Activated T-helper 1 cell treated with anti-CD3 and anti-CD28 coated beads, Interleukin-12 subunit alpha, Interleukin-12 subunit beta, Interleukin-2, Interleukin-4 antibody, amounts not matched to agents 30 ng/mL and 10 ng/mL and 1 ng/mL, durations not matched to agents 14 hours and 24 hours and 36 hours (primary cell): ENCODE measurements around the gene IL18R1. TPM values are rescaled to one million over a fixed set of nuclear protein-coding genes. Genes with fewer than 3 reads are reported as not detected.

ENCODE experiments used
- DNase-seq: peaks from one replicate; pipeline ENCODE4 v3.0.0; 2021; ENCODE audit warnings: low spot score
- H3K27ac Mint-ChIP-seq: one replicate; pipeline ENCODE4 v1.8.0; 2021; ENCODE audit warnings: mild to moderate bottlenecking, mixed read lengths
- H3K27me3 Mint-ChIP-seq: one replicate; pipeline ENCODE4 v1.8.0; 2022; ENCODE audit warnings: mild to moderate bottlenecking, moderate library complexity, mixed read lengths; ENCODE audit not compliant: insufficient read depth
- H3K36me3 Mint-ChIP-seq: one replicate; pipeline ENCODE4 v1.8.0; 2021; ENCODE audit warnings: low read depth, mixed read lengths
- H3K4me1 Mint-ChIP-seq: one replicate; pipeline ENCODE4 v1.8.0; 2021; ENCODE audit warnings: low read depth, mixed read lengths
- H3K4me3 Mint-ChIP-seq: one replicate; pipeline ENCODE4 v1.8.0; 2021; ENCODE audit warnings: mild to moderate bottlenecking, moderate library complexity, mixed read lengths
- H3K9me3 Mint-ChIP-seq: one replicate; pipeline ENCODE4 v1.8.0; 2021; ENCODE audit warnings: mixed read lengths
- intact Hi-C: fragments of 100-400 bp; cut with micrococcal nuclease; formaldehyde crosslinking; loops from one replicate; pipeline ENCODE4 v1.15.1; 2024
- total RNA-seq: library from RNA; stranded (reverse); gene quantifications from 2 replicates; pipeline ENCODE4 v1.2.3, GENCODE V29; 2022

IL18R1 gene
- total RNA-seq, 1 donor from 2014 or later = 57.8 TPM

GRCh38 chr2:102428573-102428972 lies 73.0 kb downstream of the IL18R1 start:
- Mint-ChIP-seq H3K9me3 (peaks cover 7% of the 10 kb centered on the region), H3K4me3 (peak overlapping the region; percentile 24), H3K27me3 (no peaks in the 10 kb centered on the region), H3K27ac (peak overlapping the region; percentile 48), H3K4me1 (peaks cover 89% of the 10 kb centered on the region), H3K36me3 (peaks cover 68% of the 10 kb centered on the region)
- intact Hi-C loops = no loop called here
- no peak for DNase-seq

- peaks cover 68% of the 10 kb centered on the region for H3K36me3 Mint-ChIP-seq
- intact Hi-C loops = no loop called here
- peaks cover 7% of the 10 kb centered on the region for H3K9me3 Mint-ChIP-seq
- DNase-seq = no peak
- peaks cover 72% of the 10 kb centered on the region for H3K4me1 Mint-ChIP-seq
- H3K27me3 Mint-ChIP-seq = no peaks in the 10 kb centered on the region
- H3K4me3 Mint-ChIP-seq = no peak overlapping the region
- H3K27ac Mint-ChIP-seq = peak overlapping the region; percentile 36
Observed at GRCh38 chr2:102432386-102432785, 76.8 kb downstream of the IL18R1 start.

GRCh38 chr2:102433973-102434654 lies 78.5 kb downstream of the IL18R1 start:
- DNase-seq = no peak
- H3K9me3 Mint-ChIP-seq = peaks cover 7% of the 10 kb centered on the region
- H3K4me1 Mint-ChIP-seq = peaks cover 55% of the 10 kb centered on the region
- H3K4me3 Mint-ChIP-seq = no peak overlapping the region
- no peak overlapping the region for H3K27ac Mint-ChIP-seq
- intact Hi-C loops = no loop called here
- H3K27me3 Mint-ChIP-seq = no peaks in the 10 kb centered on the region
- H3K36me3 Mint-ChIP-seq = peaks cover 56% of the 10 kb centered on the region

- Mint-ChIP-seq H3K27ac (peak overlapping the region; percentile 79), H3K36me3 (peaks cover 49% of the 10 kb centered on the region), H3K4me3 (peak overlapping the region; percentile 16), H3K27me3 (no peaks in the 10 kb centered on the region), H3K4me1 (peaks cover 48% of the 10 kb centered on the region), H3K9me3 (peaks cover 7% of the 10 kb centered on the region)
- intact Hi-C loops = loop anchor here (5.0 kb wide), 2 partner anchors 718 to 1128 kb away; partner anchors contain the start of gene RNF149
- no peak for DNase-seq
Observed at GRCh38 chr2:102434655-102435381, 79.2 kb downstream of the IL18R1 start.

- Mint-ChIP-seq H3K4me3 (peak overlapping the region; percentile 53), H3K9me3 (peaks cover under 1% of the 10 kb centered on the region), H3K36me3 (peaks cover 40% of the 10 kb centered on the region), H3K27ac (peak overlapping the region; percentile 86), H3K4me1 (peaks cover 38% of the 10 kb centered on the region), H3K27me3 (no peaks in the 10 kb centered on the region)
- no peak for DNase-seq
- intact Hi-C loops = loop anchor here (1.0 to 5.0 kb wide), 9 partner anchors 10 to 1128 kb away; partner anchors contain the start of gene RNF149
Observed at GRCh38 chr2:102435741-102436140, 80.1 kb downstream of the IL18R1 start.

GRCh38 chr2:102436323-102436722 lies 80.7 kb downstream of the IL18R1 start:
- H3K9me3 Mint-ChIP-seq = no peaks in the 10 kb centered on the region
- H3K27ac Mint-ChIP-seq = peak overlapping the region; percentile 86
- no peak for DNase-seq
- no peaks in the 10 kb centered on the region for H3K27me3 Mint-ChIP-seq
- intact Hi-C loops = loop anchor here (1.0 to 5.0 kb wide), 9 partner anchors 11 to 1129 kb away; partner anchors contain the start of gene RNF149
- peaks cover 33% of the 10 kb centered on the region for H3K4me1 Mint-ChIP-seq
- peak overlapping the region; percentile 53 for H3K4me3 Mint-ChIP-seq
- peaks cover 36% of the 10 kb centered on the region for H3K36me3 Mint-ChIP-seq

GRCh38 chr2:102437122-102437521 lies 81.5 kb downstream of the IL18R1 start:
- intact Hi-C loops = loop anchor here (1.0 to 5.0 kb wide), 8 partner anchors 8 to 1130 kb away; partner anchors contain the start of gene RNF149
- Mint-ChIP-seq H3K4me1 (peaks cover 28% of the 10 kb centered on the region), H3K36me3 (peaks cover 35% of the 10 kb centered on the region), H3K27me3 (no peaks in the 10 kb centered on the region), H3K9me3 (no peaks in the 10 kb centered on the region), H3K4me3 (peak overlapping the region; percentile 38), H3K27ac (peak overlapping the region; percentile 94)
- DNase-seq = no peak

- Mint-ChIP-seq H3K4me1 (peaks cover 33% of the 10 kb centered on the region), H3K27me3 (no peaks in the 10 kb centered on the region), H3K9me3 (no peaks in the 10 kb centered on the region), H3K36me3 (peaks cover 35% of the 10 kb centered on the region), H3K4me3 (no peak overlapping the region), H3K27ac (no peak overlapping the region)
- no peak for DNase-seq
- intact Hi-C loops = loop anchor here (5.0 kb wide), 2 partner anchors 721 to 1131 kb away; partner anchors contain the start of gene RNF149
Observed at GRCh38 chr2:102438111-102438510, 82.5 kb downstream of the IL18R1 start.

GRCh38 chr2:102438578-102438977 lies 83.0 kb downstream of the IL18R1 start:
- no peak for DNase-seq
- H3K9me3 Mint-ChIP-seq = no peaks in the 10 kb centered on the region
- no peaks in the 10 kb centered on the region for H3K27me3 Mint-ChIP-seq
- intact Hi-C loops = loop anchor here (5.0 kb wide), 2 partner anchors 721 to 1131 kb away; partner anchors contain the start of gene RNF149
- no peak overlapping the region for H3K27ac Mint-ChIP-seq
- peaks cover 39% of the 10 kb centered on the region for H3K36me3 Mint-ChIP-seq
- no peak overlapping the region for H3K4me3 Mint-ChIP-seq
- H3K4me1 Mint-ChIP-seq = peaks cover 37% of the 10 kb centered on the region

- Mint-ChIP-seq H3K4me3 (no peak overlapping the region), H3K27me3 (no peaks in the 10 kb centered on the region), H3K9me3 (no peaks in the 10 kb centered on the region), H3K27ac (no peak overlapping the region), H3K4me1 (peaks cover 37% of the 10 kb centered on the region), H3K36me3 (peaks cover 37% of the 10 kb centered on the region)
- intact Hi-C loops = loop anchor here (5.0 kb wide), 2 partner anchors 722 to 1132 kb away; partner anchors contain the start of gene RNF149
- no peak for DNase-seq
Observed at GRCh38 chr2:102439065-102439695, 83.6 kb downstream of the IL18R1 start.

GRCh38 chr2:102442967-102443828 lies 87.6 kb downstream of the IL18R1 start:
- peaks cover 46% of the 10 kb centered on the region for H3K36me3 Mint-ChIP-seq
- peak; percentile 38 for DNase-seq
- H3K9me3 Mint-ChIP-seq = no peaks in the 10 kb centered on the region
- H3K4me1 Mint-ChIP-seq = peaks cover 19% of the 10 kb centered on the region
- H3K4me3 Mint-ChIP-seq = peak overlapping the region; percentile 56
- no peaks in the 10 kb centered on the region for H3K27me3 Mint-ChIP-seq
- H3K27ac Mint-ChIP-seq = peak overlapping the region; percentile 72
- intact Hi-C loops = loop anchor here (1.0 to 5.0 kb wide), 5 partner anchors 36 to 423 kb away; partner anchors contain the start of gene IL18R1

GRCh38 chr2:102444233-102444632 lies 88.6 kb downstream of the IL18R1 start:
- Mint-ChIP-seq H3K27me3 (no peaks in the 10 kb centered on the region), H3K4me1 (peaks cover 22% of the 10 kb centered on the region), H3K4me3 (no peak overlapping the region), H3K9me3 (no peaks in the 10 kb centered on the region), H3K27ac (no peak overlapping the region), H3K36me3 (peaks cover 49% of the 10 kb centered on the region)
- intact Hi-C loops = loop anchor here (5.0 kb wide), 1 partner anchor 37 kb away; no protein-coding TSS in a partner anchor
- no peak for DNase-seq
